IPS DF 19.7 (cell line): ENCODE data around the gene DNASE1.

ENCODE experiments used
- DNase-seq: peaks from one replicate; pipeline ENCODE4 v3.0.0-alpha.2; 2013; ENCODE audit warnings: low read depth, low spot score

Gene DNASE1

DNA sequence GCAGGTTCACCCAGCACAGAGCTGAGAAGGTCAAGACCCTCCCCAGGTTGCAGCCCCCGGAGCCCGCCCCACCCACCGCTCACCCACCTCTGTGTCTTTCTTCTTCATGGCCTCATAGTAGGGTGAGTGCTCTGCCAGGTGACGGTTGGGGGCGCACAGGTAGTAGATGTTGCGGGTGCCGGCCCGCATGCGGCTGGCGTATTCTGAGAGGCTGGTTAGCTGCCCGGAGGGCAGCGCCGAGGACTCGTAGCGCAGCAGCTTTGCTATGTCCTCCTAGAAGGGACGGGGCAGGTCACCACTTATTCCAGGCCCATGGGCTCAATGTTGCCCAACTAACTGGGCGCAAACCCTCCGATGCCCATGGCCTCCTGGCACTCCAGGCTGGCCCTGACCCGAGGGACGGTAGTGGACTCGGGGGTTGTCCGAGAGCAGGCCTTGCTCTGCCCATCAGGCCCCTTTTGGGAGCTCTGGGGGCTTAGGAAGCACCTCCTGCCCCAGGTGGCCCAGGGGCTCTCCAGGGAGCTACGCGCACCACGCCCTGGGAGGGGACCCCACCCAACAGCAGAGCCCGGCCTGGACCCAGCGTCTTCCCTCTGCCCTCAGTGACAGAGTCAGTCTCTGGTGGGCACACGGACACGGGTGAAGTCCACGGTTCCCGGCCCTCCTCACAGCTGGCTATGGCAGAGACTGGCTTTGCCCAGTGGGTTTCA lies 9.9 kb downstream of the DNASE1 start:
- DNase-seq, result no peak

DNA sequence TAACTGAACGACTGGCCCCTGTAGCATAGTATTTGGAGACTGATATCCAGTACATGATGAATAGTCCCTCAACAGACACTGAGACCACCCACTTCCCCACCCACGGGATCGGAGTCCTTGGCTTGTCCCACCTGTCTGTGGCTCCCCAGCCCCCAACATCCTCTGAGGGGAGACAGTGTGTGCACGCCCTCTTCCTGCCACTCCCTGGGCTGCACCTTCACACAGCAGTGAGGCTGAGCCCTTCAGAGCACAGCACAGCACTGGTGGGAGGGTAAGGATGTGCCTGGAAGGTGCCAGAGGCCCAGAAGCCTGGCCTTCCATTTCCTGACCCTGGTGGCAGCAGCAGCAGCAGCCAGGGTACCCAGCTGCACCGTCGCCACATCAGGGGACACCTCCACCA lies 11.0 kb downstream of the DNASE1 start:
- no peak for DNase-seq

DNA sequence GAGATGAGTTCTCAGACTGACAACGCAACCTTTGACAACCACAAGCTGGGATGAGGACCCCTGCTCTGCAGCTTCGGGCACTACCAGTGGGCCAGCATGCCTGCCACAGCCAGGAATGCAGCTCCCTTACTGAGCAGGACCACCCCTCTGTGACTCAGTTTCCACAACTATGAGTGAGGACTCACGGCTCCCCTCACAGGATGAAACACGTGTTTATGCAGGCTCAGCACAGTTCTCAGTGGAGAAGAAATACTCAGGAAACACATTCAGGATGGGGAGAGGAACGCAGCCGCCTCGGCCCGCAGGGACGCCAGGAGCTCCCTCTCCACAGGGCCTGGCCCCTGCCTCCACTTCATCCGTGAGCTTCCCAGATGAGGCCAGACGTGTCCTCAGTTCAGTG lies 14.1 kb downstream of the DNASE1 start:
- DNase-seq, result no peak

DNA sequence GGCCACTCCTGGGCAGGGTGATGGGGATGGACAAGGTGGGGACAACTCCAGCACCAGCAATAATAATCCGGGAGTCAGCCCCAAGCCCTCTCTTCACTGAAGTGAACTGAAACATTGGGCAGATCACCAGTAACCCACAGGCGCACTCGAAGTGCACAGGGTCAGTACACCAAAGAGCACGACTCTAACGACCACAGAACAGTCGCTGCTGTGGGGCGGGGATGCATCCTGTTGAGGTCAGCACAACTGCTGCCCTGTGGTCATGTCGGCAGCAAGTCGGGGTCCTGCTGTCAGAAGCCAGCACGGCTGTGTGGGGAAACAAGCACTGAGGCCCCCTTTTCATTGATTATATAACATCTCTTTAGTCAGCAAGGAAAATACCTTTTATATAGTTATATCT lies 14.6 kb downstream of the DNASE1 start:
- no peak for DNase-seq

DNA sequence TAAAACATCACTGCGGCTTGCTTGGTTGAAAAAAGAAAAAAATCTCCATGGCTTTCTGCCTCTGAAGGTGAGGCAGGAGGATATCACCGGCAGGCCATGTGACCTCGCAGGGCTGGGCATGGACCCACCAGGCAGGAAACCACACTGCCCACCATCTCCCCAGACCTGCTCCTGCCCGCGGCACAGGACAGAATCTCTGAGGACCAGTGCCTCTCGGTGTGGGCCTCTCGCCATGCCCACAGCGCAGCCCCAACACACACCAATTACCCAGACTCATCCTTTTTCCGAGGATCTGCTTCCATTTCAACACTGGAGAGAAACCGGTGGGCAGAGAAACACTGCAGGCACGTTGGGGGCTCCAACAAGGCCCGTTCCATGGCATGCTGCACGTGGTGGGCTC lies 16.2 kb downstream of the DNASE1 start:
- DNase-seq, result no peak

DNA sequence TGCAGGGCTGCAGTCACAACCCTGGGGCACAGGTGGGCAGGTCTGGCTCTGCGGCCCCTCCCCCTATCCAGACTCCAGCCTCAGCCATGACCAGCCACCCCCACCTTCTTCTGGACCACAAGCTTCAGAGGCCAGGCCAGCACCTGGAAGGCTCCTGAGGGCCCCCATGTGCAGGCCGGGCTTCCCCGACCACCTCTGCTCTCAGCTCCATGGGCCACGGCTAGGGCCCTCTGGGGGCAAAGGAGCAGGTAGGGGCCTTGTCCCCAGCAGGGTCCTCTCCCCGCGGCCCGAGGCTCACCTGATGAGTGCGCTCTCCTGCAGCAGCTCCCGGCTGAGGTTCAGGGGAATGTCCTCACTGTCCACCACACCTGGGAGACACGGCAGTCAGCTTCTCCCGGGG lies 16.9 kb downstream of the DNASE1 start:
- DNase-seq, result no peak

DNA sequence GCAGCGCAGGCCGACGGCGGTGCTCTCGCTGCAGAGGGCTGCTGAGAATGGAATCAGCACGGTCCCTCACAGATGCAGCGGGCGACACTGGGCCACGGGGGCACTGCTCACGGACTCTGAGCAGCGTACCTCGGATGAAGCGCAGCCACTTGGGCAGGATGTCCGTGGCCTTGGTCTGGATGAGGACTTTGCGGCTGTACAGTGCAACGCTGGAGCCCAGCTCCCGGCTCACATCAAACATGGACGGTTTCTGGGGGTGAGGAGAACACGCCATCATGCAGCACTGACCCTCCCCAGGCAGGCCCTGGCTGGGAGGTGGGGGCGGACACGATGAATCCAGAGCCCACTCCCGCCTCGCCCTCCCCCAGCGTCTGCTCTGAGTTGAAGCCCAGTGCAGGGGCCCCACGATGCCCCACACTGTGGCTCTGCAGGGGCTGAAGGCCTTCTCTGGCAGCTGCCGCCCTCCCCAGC lies 18.1 kb downstream of the DNASE1 start:
- no peak for DNase-seq

DNA sequence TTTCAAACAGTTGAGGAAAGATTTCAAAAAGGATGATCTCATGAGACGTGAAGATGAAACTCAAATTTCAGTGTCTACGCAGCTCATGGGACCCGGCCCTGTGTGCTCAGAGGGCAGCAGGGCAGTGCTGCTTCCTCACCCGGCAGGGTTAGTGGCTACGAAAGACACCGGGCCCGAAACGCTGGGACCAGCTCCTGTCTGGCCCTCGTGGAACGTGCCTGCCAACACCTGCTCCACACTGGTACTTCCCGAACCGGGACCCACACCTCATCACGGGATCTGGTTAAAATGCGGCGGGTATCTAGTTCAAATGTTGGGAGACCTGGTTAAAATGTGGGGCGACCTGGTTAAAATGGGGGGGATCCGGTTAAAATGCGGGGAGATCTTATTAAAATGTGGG lies 18.7 kb downstream of the DNASE1 start:
- no peak for DNase-seq

DNA sequence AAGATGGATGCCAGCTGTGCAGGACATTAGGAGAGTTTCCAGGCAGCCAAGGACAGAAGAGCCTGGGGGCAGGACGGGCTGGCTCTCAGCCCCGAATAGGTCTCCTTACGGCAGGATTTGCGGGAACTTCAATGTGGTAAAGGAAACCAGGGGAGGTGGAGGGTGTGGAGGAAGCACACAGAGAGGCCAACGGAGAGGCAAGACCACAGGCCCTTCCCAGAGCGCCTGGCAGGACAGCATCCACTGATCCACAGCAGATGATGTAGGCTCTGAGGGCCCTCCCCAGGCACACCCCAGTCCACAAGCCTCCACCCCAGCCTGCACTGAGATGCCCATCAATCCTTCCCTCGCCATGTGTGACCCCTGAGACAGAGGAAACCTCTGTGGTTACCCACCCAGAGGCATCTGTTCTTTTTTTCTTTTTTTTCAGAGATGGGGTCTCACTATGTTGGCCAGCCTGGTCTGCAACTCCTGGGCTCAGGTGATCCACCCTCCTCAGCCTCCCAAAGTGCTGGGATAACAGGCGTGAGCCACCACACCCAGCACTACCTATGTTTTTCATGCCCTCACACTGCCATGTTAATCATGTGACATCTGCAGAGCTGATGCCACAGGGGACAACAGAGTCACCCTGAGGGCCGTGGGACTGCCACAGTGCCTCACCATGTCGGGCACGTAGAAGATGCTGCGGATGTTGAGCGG lies 19.3 kb downstream of the DNASE1 start:
- no peak for DNase-seq

DNA sequence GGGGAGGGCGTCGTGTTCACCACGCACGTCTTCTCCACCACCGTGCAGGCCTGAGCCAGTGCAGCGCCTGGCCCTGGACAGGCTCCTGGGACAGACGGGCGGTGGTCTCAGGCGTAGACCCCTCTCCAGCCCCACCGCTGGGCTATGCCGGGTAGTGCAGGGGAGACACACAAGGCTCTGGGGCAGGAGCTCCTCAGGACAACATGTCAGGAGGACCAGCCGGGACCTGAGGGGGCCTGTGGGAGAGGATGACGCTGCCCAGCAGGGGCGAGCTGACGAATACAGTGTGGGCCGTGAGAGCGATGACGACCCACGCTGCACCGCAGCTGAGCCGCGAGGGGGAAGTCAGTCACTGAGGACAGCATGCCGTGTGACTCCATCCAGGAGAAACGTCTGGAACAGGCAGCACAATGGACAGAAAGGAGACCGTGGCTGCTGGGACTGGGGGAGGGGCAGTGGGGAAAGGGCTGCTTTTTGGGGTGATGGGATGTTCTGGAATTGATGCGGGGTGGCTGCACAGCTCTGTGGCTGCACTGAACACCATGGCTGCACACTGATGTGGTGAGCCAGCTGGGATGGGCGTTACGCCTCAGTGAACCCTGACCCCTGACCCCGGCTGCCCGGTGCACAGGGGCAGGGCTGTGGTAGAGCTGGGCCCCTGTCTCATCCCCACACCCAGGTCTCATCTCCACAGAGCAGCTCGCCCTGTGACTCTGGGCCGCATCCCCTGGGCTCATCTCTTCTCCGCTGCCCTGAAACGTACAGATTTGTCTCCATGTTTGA lies 20.2 kb downstream of the DNASE1 start:
- no peak for DNase-seq

DNA sequence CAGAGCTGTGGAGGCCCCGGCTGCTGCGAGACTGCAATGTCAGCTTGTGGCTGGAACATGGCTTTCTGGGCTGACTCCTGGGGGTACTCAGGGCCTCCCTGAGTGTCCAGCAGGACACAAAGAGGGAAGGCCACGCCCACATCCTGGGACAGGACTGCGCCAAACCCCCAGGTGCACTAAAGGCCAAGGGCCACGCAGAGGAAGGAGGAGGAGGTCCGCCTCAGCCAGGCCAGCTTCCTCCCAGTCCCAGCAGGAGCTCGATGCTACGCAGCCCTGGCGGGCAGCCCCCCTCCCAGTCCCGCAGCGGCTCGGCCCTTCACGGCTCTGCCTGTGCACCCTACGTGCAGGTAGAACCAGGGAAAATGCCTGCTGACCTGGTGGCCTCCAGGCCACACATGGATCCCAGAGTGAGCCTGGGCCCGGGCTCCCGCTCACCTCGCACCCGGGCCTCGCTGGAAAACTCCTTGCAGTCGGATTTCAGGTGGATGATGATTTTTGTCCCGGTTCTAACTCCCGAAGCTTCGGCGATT lies 21.2 kb downstream of the DNASE1 start:
- no peak for DNase-seq

DNA sequence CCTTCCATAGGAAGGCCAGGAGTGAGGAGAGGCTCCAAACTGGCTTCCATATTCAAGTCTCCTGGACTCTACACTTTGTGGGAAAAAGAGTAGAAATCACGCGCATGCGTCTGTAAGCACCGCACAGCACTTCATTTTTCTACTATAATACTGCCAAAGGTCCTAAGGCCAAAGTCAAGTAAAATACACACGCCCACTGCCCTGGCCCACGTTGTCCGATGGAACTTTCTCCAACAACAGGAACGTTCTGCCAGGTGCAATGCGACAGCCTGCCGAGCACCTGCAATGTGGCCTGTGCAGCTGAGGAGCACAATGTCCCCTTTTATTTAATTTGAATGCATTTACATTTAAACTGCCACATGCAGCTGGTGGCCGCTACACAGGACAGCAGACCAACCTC lies 23.5 kb downstream of the DNASE1 start:
- DNase-seq, result no peak

DNA sequence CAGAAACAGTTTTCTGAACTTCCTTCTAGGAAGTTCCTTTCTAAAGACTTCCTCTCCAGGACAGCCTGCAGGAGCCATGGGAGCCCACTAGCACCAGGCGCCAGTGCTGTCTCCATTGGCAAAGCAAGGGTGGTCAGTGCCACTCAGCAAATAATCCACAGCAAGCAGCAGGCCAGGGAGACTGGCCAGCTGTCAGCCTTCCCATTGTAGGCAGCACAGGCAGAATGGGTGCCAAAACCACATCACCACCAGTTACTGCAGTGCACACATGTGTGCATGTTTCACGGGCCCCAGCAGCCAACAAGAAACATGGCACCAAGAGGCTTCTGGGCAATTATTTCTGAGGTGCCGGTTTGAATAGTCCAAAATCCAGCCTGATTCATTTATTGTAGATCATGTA lies 26.7 kb downstream of the DNASE1 start:
- DNase-seq, result no peak

DNA sequence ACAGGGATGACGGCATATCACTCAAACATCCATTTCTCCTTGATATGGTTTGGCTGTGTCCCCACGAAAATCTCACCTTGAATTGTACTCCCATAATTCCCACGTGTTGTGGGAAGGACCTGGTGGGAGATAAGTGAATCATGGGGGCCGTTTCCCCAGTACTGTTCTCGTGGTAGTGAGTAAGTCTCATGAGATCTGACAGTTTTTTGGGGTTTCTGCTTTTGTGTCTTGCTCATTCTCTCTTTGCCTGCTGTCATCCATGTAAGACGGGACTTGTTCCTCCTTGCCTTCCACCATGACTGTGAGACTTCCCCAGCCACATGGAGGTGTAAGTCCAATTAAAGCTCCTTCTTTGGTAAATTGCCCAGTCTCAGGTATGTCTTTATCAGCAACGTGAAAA lies 32.5 kb downstream of the DNASE1 start:
- no peak for DNase-seq

DNA sequence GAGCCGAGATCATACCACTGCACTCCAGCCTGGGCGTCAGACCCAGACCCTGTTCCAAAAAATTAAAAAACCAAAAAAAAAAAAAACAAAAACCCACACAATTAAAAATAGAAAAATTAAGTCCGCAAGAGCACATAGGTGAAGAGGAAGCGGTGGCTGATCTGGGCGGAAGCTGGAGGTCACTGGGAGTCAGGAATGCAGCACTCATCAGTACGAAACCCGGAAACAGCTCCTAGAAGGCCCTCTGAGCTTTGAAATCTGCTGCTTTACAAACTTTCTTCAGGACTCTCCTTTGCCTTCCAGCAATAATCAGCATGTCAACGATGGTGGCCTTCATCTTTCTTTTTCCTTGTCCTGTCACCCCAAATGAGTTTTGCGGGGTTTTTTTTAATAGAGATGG lies 33.3 kb downstream of the DNASE1 start:
- no peak for DNase-seq

DNA sequence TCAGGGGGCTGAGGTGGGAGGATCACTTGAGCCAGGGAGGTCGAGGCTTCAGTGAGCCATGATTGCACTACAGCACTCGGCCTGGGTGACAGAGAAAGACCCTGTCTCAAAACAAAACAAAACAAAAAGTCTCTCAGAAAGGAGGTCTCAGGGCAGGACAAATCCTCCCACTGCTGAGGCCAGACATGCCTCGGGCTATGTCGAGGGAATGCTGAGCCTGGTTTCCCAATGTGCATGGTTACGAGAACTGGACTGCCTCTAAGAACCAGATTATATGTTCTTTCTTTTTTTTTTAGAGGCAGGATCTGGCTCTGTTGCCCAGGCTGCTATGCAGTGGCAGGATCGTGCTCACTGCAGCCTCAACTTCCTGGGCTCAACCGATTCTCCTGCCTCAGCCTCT lies 35.2 kb downstream of the DNASE1 start:
- no peak for DNase-seq

DNA sequence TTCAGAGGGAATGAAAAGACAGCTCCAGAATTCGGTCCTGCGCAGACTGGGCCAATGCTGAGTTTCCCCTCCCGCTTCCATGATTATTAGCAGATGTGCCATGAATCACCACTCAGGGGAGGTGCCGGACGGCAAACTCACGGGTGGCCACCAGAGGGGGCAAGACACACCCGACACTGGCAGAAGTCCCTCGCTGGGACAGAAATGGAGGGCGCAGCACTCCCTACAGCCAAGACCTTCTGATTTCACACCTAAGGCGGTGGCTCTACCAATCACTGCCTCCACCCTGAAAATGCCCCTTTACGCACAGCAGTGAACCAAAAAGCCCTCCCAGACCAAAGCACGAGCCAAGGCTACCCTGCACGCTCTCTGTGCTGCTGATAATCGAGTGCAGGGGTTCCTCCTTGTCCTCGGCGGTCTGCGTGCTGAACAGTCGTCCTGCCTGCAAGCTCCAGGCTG lies 36.0 kb downstream of the DNASE1 start:
- peak; percentile 63 for DNase-seq

DNA sequence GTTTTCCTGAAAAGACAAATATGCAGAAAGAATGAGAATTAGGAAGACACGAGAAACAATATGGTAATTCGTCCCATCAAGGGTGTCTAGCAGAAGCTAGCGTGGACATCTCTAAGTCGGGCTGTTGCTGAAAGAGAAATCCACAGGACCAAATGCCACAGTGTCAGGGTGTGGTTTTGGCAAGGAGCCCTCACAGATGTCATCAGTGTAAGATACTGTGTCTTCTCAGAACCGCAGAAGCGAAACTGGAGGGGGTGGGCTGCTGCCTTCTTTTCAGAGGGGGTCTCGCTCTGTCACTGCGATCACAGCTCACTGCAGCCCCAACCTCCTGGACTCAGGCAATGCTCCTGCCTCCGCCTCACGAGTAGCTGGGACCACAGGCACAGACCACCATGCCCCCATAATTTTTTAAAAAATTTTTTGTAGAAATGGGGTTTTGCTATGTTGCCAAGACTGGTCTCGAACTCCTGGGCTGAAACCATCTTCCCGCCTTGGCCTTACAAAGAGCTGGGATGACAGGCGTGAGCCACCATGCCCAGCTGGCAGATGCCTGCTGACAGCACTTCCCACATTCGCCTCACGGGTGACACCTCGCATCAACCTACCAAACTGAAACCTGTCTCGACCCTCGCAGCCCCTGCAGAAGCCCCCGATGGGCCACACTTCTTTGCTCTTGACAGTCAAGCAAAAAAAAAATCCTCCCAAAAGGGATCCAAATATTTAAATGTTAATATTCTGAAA lies 36.7 kb downstream of the DNASE1 start:
- no peak for DNase-seq

DNA sequence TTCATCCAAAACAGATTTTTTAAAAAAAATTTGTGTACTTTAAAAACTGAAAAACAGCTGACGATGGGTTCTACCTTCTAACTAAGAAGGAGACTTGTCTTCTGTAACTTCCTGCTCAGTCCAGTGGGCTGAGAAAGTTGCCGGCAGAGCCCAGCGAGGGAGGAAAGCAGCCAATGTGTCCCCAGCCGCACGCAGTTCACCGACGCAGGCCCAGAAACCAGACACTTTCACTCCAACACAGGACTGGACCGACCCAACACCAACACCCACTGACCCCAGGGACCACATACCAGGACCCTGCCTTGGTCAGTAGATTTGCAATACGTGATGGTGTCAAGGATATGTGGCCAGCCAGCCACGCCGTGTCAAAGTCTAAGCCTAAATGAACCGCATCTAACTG lies 37.3 kb downstream of the DNASE1 start:
- no peak for DNase-seq

DNA sequence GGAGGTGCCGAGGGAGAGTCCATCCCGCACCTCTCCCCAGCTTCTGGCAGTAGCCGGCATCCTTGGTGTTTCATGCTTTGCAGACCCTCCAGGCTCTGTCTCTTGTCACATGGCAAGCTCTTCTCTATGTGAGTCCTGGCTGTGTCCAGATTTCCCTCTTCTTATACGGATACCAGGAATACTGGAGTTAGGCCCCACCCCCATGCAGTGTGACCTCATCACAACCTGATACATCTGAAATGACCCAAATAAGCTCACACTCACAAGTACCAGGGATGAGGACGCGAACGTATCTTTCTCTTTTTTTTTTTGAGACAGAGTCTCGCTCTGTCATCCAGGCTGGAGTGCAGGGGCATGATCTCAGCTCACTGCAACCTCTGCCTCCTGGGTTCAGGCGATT lies 39.6 kb downstream of the DNASE1 start:
- no peak for DNase-seq

DNA sequence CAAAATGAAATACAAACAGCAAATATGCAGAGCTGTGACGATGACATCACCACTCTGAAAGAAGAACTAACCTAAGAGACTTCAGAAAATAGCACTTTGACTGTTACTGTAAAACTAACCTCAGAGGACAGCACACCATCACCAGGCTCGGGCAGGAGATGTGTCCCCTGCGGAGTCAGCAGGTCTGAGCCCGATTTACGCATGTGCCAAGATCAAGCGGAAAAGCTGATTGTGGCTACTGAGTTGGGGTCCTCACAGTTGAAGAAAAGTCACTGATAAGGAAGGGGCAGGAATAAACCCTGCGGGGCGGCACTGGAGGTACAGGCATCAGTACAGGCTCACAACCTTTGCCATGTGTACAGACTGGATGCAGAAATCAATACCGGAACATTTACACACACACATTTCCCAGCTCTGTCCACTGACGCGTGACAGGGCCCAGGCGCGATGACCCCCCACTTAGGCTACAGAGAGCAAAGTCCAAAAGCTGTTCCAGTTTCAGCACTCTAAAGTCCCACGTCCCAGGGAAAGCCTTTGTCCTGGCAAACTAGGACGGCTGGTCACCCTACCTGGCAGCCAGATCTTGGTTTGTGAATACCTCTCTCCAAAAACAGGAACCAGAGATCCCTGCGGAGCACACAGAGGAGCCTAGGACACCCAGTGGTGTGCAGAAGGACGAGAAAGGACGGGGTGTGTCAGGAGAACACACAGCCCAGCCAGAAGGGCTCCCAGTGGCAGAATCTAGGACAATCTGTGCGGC lies 41.3 kb downstream of the DNASE1 start:
- no peak for DNase-seq
